ENCODE measurements around the gene TRIM8. TPM values are rescaled to one million over a fixed set of nuclear protein-coding genes. Genes with fewer than 3 reads are reported as not detected.

The TRIM8 gene
- total and polyA plus RNA-seq, 2 of the 4 experiments (the other 2 are of a cell fraction) = 25.5 to 126 TPM

DNA sequence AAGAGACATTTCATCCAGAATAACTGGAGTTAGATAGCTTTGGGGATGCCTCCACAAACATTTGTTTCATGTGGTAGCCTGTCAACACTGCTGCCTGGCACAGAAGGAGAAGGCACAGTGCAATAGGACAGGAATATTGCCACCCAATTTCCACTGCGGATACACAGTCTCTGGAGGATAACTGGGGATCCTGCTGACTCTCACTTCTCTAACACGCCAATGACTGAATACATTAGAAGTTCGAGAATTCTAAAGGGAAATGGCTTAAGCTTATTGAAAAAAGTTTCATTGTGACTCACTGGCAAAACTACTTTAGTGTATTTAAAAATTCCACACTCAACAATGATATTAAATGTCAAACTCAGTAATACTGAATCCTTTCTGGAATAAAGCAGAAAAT lies 57.0 kb downstream of the TRIM8 start:
- H4K20me1 ChIP-seq (ENCODE audit: insufficient read depth, low read length) = no peaks in the 10 kb centered on the region; the same call in 1 of the 2 replicates
- POLR2A ChIA-PET (ENCODE audit: unreplicated experiment) = no interaction called here
- peaks cover 7% of the 10 kb centered on the region for H3K9me1 ChIP-seq (ENCODE audit: insufficient read depth, low read length)
- H2AK5ac ChIP-seq (ENCODE audit: low read depth, low read length) = no peak overlapping the region; the same call in 1 of the 2 replicates
- in situ Hi-C loops (cut with MboI; ENCODE audit: low sequenced_read_pairs) = no loop called here
- no CpG with 5 or more reads among the region's 3 CpGs for WGBS, 2 experiments (ENCODE audit: extremely low coverage in 2 of 2, insufficient read length in 1 of 2)
- H3K4me2 ChIP-seq (ENCODE audit: low read depth, low read length) = no peak overlapping the region
- dilution Hi-C loops (cut with HindIII; ENCODE audit: low sequenced_read_pairs, unreplicated experiment) = no loop called here
- H3K4me3 ChIP-seq (ENCODE audit: insufficient read depth, low read depth, low read length) = no peak overlapping the region
- no TSS peak for BruUV-seq (replicated peaks)
- CTCF ChIA-PET = interaction anchor here (0.8 to 1.0 kb wide), 3 partner anchors 10 to 211 kb away, joined by 3 read pairs; no protein-coding TSS in a partner anchor
- H3K36me3 ChIP-seq (ENCODE audit: control insufficient read depth, insufficient read depth, low read length) = peaks cover 10% of the 10 kb centered on the region
- H3K9ac ChIP-seq (ENCODE audit: low read depth, low read length) = no peak overlapping the region
- ATAC-seq (ENCODE audit: low read depth) = no peak; the same call in 1 of the 2 replicates
- no peak for TF ChIP-seq MAFK (IDR thresholded peaks at IDR 0.05; ENCODE audit: low read depth, low read length)
- no peak for TF ChIP-seq CEBPB (IDR thresholded peaks at IDR 0.05; ENCODE audit: low read depth, low read length)
- TF ChIP-seq RFX5 (IDR thresholded peaks at IDR 0.05; ENCODE audit: low read depth, low read length) = no peak
- no peak for TF ChIP-seq RAD21 (IDR thresholded peaks at IDR 0.05; ENCODE audit: low read length)
- TF ChIP-seq, protein P1, sequence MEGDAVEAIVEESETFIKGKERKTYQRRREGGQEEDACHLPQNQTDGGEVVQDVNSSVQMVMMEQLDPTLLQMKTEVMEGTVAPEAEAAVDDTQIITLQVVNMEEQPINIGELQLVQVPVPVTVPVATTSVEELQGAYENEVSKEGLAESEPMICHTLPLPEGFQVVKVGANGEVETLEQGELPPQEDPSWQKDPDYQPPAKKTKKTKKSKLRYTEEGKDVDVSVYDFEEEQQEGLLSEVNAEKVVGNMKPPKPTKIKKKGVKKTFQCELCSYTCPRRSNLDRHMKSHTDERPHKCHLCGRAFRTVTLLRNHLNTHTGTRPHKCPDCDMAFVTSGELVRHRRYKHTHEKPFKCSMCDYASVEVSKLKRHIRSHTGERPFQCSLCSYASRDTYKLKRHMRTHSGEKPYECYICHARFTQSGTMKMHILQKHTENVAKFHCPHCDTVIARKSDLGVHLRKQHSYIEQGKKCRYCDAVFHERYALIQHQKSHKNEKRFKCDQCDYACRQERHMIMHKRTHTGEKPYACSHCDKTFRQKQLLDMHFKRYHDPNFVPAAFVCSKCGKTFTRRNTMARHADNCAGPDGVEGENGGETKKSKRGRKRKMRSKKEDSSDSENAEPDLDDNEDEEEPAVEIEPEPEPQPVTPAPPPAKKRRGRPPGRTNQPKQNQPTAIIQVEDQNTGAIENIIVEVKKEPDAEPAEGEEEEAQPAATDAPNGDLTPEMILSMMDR (conservative IDR thresholded peaks at IDR 0.05; ENCODE audit: low read depth, low read length) = no peak
- TF ChIP-seq POLR2A (IDR thresholded peaks at IDR 0.05; ENCODE audit: low read depth, low read length) = no peak
- TF ChIP-seq, protein P2, sequence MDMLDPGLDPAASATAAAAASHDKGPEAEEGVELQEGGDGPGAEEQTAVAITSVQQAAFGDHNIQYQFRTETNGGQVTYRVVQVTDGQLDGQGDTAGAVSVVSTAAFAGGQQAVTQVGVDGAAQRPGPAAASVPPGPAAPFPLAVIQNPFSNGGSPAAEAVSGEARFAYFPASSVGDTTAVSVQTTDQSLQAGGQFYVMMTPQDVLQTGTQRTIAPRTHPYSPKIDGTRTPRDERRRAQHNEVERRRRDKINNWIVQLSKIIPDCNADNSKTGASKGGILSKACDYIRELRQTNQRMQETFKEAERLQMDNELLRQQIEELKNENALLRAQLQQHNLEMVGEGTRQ (IDR thresholded peaks at IDR 0.05; ENCODE audit: low read depth, low read length) = no peak
- TF ChIP-seq NFE2L2 (IDR thresholded peaks at IDR 0.05; ENCODE audit: low read depth, low read length) = no peak
- TF ChIP-seq MAZ (IDR thresholded peaks at IDR 0.05; ENCODE audit: borderline replicate concordance, low read depth, low read length) = no peak
- TF ChIP-seq MXI1 (IDR thresholded peaks at IDR 0.05; ENCODE audit: borderline replicate concordance, low read depth, low read length) = no peak
- TF ChIP-seq SMC3 (IDR thresholded peaks at IDR 0.05; ENCODE audit: low read depth, low read length) = no peak
- TF ChIP-seq RCOR1 (IDR thresholded peaks at IDR 0.05; ENCODE audit: insufficient replicate concordance, low read length) = no peak
- TF ChIP-seq, protein P3, sequence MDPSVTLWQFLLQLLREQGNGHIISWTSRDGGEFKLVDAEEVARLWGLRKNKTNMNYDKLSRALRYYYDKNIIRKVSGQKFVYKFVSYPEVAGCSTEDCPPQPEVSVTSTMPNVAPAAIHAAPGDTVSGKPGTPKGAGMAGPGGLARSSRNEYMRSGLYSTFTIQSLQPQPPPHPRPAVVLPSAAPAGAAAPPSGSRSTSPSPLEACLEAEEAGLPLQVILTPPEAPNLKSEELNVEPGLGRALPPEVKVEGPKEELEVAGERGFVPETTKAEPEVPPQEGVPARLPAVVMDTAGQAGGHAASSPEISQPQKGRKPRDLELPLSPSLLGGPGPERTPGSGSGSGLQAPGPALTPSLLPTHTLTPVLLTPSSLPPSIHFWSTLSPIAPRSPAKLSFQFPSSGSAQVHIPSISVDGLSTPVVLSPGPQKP (IDR thresholded peaks at IDR 0.05; ENCODE audit: borderline replicate concordance, low read depth, low read length) = no peak
- TF ChIP-seq FOS (IDR thresholded peaks at IDR 0.05; ENCODE audit: low read depth, low read length) = no peak
- TF ChIP-seq BHLHE40 (IDR thresholded peaks at IDR 0.05; ENCODE audit: low read depth, low read length) = no peak
- TF ChIP-seq CHD1 (IDR thresholded peaks at IDR 0.05; ENCODE audit: low read depth, low read length) = no peak
- H3K9me3 ChIP-seq (ENCODE audit: control insufficient read depth, insufficient read depth, low read length) = no peaks in the 10 kb centered on the region
- no peak overlapping the region for H2BK5ac ChIP-seq (ENCODE audit: low read depth, low read length, poor library complexity, severe bottlenecking)
- no peak overlapping the region for H4K91ac ChIP-seq (ENCODE audit: insufficient read depth, low read depth, low read length)
- H3K79me1 ChIP-seq (ENCODE audit: low read depth in 1 of 2, low read length in 2 of 2) = peaks cover 9 to 25% of the 10 kb centered on the region in 2 experiments; a peak in 3 of 4 replicates
- H2BK20ac ChIP-seq (ENCODE audit: low read depth, low read length) = no peak overlapping the region
- H3K23ac ChIP-seq (ENCODE audit: low read depth, low read length) = peak overlapping the region; percentile 76; the same call in 1 of the 2 replicates
- no peak overlapping the region for H3K27ac ChIP-seq (ENCODE audit: insufficient read depth, low read length)
- H3K14ac ChIP-seq (replicated peaks; ENCODE audit: low read depth, low read length) = no peak overlapping the region
- no peak overlapping the region for H3K56ac ChIP-seq (ENCODE audit: extremely low read depth, insufficient read depth, low read length)
- no peak overlapping the region for H4K8ac ChIP-seq (ENCODE audit: low read depth in 2 of 2, low read length in 2 of 2)
- no peaks in the 10 kb centered on the region for H3K27me3 ChIP-seq (ENCODE audit: control insufficient read depth, insufficient read depth, low read length)
- no peak overlapping the region for H2AFZ ChIP-seq (replicated peaks; ENCODE audit: low read length, poor library complexity)
- no peak overlapping the region for H3K4ac ChIP-seq (ENCODE audit: low read depth, low read length)
- H3K4me1 ChIP-seq (ENCODE audit: control insufficient read depth, insufficient read depth, low read length) = peaks cover 9% of the 10 kb centered on the region
- H3K18ac ChIP-seq (ENCODE audit: low read depth, low read length) = no peak overlapping the region
- H4K5ac ChIP-seq (ENCODE audit: low read depth, low read length) = no peak overlapping the region
- H2BK15ac ChIP-seq (ENCODE audit: low read depth, low read length) = no peak overlapping the region
- no peak overlapping the region for H2AK9ac ChIP-seq (replicated peaks; ENCODE audit: low read depth, low read length, poor library complexity)
- peak; percentile 50 for DNase-seq
- intact Hi-C loops (cut with micrococcal nuclease) = no loop called here
- no peak overlapping the region for H2BK120ac ChIP-seq (ENCODE audit: low read depth, low read length)
